ENCODE data around the gene KAT2A. TPM values are rescaled to one million over a fixed set of nuclear protein-coding genes. Genes with fewer than 3 reads are reported as not detected.

The KAT2A gene
- total RNA-seq, 1 donor from 2014 or later = 22.6 TPM

GRCh38 chr17:42077755-42078154, 43.4 kb downstream of the KAT2A start:
- ATAC-seq (ENCODE audit: poor library complexity) = no peak
- intact Hi-C loops (cut with DNase I) = no loop called here

GRCh38 chr17:42076797-42077559, 44.2 kb downstream of the KAT2A start:
- ATAC-seq (ENCODE audit: poor library complexity) (no peak), DNase-seq (no peak)
- intact Hi-C loops (cut with DNase I) = no loop called here

More at GRCh38 chr17:42077755-42078154, 43.4 kb downstream of the KAT2A start:
- DNase-seq = no peak

- ATAC-seq (ENCODE audit: poor library complexity) = no peak
- no peak for DNase-seq
These were observed 45.4 kb downstream of the KAT2A start for GRCh38 chr17:42075789-42076188.

GRCh38 chr17:42072323-42073187, 48.6 kb downstream of the KAT2A start:
- ATAC-seq (ENCODE audit: poor library complexity) (peak; percentile 69), DNase-seq (no peak)
- intact Hi-C loops (cut with DNase I) = no loop called here

More at GRCh38 chr17:42075789-42076188, 45.4 kb downstream of the KAT2A start:
- intact Hi-C loops (cut with DNase I) = no loop called here

GRCh38 chr17:42071810-42072209, 49.4 kb downstream of the KAT2A start:
- intact Hi-C loops (cut with DNase I) = no loop called here
- no peak for ATAC-seq (ENCODE audit: poor library complexity)
- no peak for DNase-seq

GRCh38 chr17:42068979-42069378, 52.2 kb downstream of the KAT2A start:
- intact Hi-C loops (cut with DNase I) = loop anchor here (5.0 kb wide), 1 partner anchor 33 kb away; no protein-coding TSS in a partner anchor
- no peak for DNase-seq
- no peak for ATAC-seq (ENCODE audit: poor library complexity)

GRCh38 chr17:42067371-42068091, 53.6 kb downstream of the KAT2A start:
- ATAC-seq (ENCODE audit: poor library complexity) (peak; percentile 40), DNase-seq (peak; percentile 77)
- intact Hi-C loops (cut with DNase I) = loop anchor here (5.0 kb wide), 1 partner anchor 35 kb away; no protein-coding TSS in a partner anchor

GRCh38 chr17:42065201-42065600, 56.0 kb downstream of the KAT2A start:
- intact Hi-C loops (cut with DNase I) = loop anchor here (5.0 kb wide), 1 partner anchor 37 kb away; no protein-coding TSS in a partner anchor
- no peak for ATAC-seq (ENCODE audit: poor library complexity)
- DNase-seq = no peak

Other genes starting within 250 kb of the KAT2A start
- gene ACLY, start 202.4 kb downstream of the KAT2A start, total RNA-seq = 24.0 TPM
- 0.75 TPM for gene ODAD4, start 190.8 kb downstream of the KAT2A start, total RNA-seq
- gene CNP, start 154.6 kb downstream of the KAT2A start, total RNA-seq = 23.0 TPM
- 81.2 TPM for gene DNAJC7, start 103.9 kb downstream of the KAT2A start, total RNA-seq
- gene NKIRAS2, start 101.3 kb downstream of the KAT2A start, total RNA-seq = 43.8 TPM
- gene C17orf113, start 70.8 kb downstream of the KAT2A start, total RNA-seq = 0.59 TPM
- 0.16 TPM for gene ZNF385C, start 22.9 kb downstream of the KAT2A start, total RNA-seq
- gene DHX58, start 8.7 kb downstream of the KAT2A start, total RNA-seq = 2.5 TPM
- 0.11 TPM for gene HSPB9, start 1.4 kb upstream of the KAT2A start, total RNA-seq
- gene RAB5C, start 33.6 kb upstream of the KAT2A start, total RNA-seq = 38.6 TPM
- gene KCNH4, start 59.8 kb upstream of the KAT2A start, total RNA-seq = 0.13 TPM
- not detected for gene HCRT, start 64.1 kb upstream of the KAT2A start, total RNA-seq
- 8.1 TPM for gene GHDC, start 73.1 kb upstream of the KAT2A start, total RNA-seq
- 30.0 TPM for gene STAT5B, start 155.0 kb upstream of the KAT2A start, total RNA-seq
- gene STAT5A, start 167.1 kb upstream of the KAT2A start, total RNA-seq = 14.9 TPM